ENCODE measurements around the gene ASB9. TPM values are rescaled to one million over a fixed set of nuclear protein-coding genes. Genes with fewer than 3 reads are reported as not detected.

The ASB9 gene
- total and polyA plus RNA-seq, 8 donors: 1.5 to 41.7 (median 4.1) TPM

DNA sequence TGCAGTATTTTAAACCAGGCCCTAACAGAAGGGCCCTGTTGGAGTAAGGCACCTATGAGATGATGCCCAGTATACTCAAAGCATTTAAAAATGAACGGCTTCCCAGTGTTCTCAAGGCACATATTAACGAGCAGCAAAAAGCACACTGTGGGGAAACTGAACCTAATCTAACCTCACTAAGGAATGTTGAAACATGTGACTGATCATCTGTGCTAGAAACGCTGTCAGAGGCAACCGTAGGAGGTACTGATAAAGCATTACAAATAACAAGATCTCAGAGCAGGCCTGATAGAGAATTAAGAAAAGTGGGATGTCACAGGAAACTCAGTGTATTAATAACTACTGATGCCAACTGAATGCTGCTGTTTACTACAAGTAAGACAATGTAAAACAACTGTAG, 24.0 kb downstream of the ASB9 start:
- Histone ChIP-seq H3K9me3 (no peaks in the 10 kb centered on the region), H3K27me3 (no peaks in the 10 kb centered on the region), H3K36me3 (no peaks in the 10 kb centered on the region), H3K4me1 (no peaks in the 10 kb centered on the region), H3K4me3 (no peak overlapping the region), H3K27ac (no peak overlapping the region)
- intact Hi-C loops (cut with DNase I): no loop called here
- ATAC-seq (no peak), DNase-seq (no peak), FAIRE-seq (no peak)
- 41 to 46% methylated on average over 4 of the region's 4 CpGs for WGBS, 2 donors
- TF ChIP-seq, protein P1, sequence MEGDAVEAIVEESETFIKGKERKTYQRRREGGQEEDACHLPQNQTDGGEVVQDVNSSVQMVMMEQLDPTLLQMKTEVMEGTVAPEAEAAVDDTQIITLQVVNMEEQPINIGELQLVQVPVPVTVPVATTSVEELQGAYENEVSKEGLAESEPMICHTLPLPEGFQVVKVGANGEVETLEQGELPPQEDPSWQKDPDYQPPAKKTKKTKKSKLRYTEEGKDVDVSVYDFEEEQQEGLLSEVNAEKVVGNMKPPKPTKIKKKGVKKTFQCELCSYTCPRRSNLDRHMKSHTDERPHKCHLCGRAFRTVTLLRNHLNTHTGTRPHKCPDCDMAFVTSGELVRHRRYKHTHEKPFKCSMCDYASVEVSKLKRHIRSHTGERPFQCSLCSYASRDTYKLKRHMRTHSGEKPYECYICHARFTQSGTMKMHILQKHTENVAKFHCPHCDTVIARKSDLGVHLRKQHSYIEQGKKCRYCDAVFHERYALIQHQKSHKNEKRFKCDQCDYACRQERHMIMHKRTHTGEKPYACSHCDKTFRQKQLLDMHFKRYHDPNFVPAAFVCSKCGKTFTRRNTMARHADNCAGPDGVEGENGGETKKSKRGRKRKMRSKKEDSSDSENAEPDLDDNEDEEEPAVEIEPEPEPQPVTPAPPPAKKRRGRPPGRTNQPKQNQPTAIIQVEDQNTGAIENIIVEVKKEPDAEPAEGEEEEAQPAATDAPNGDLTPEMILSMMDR (IDR thresholded peaks at IDR 0.05): no peak

DNA sequence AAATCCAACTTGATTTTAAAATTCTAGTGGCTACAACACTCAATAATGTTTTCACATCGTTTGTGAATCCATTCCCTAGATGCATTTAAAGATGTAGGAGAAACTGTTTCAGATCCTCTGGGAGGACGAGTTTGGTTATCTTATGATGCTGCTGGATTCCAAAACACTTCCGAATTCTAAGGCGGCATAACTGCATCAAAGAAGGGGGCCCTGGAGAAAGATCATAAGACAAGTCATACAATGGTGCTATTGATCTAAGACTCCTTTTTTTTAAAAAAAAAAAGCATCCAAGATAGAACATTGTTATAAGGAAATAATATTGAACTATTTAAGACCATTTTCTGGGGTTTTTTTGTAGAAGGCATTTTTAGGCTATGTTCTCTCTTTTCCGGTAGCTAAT, 25.5 kb downstream of the ASB9 start:
- H3K36me3 ChIP-seq: no peaks in the 10 kb centered on the region
- TF ChIP-seq, protein P1 (IDR thresholded peaks at IDR 0.05): no peak
- no peak overlapping the region for H3K27ac ChIP-seq
- no peaks in the 10 kb centered on the region for H3K9me3 ChIP-seq
- FAIRE-seq (no peak), ATAC-seq (no peak), DNase-seq (no peak)
- 62 to 76% methylated on average over 5 of the region's 5 CpGs for WGBS, 2 donors
- H3K4me1 ChIP-seq: no peaks in the 10 kb centered on the region
- no peak overlapping the region for H3K4me3 ChIP-seq
- H3K27me3 ChIP-seq: no peaks in the 10 kb centered on the region
- intact Hi-C loops (cut with DNase I): no loop called here

DNA sequence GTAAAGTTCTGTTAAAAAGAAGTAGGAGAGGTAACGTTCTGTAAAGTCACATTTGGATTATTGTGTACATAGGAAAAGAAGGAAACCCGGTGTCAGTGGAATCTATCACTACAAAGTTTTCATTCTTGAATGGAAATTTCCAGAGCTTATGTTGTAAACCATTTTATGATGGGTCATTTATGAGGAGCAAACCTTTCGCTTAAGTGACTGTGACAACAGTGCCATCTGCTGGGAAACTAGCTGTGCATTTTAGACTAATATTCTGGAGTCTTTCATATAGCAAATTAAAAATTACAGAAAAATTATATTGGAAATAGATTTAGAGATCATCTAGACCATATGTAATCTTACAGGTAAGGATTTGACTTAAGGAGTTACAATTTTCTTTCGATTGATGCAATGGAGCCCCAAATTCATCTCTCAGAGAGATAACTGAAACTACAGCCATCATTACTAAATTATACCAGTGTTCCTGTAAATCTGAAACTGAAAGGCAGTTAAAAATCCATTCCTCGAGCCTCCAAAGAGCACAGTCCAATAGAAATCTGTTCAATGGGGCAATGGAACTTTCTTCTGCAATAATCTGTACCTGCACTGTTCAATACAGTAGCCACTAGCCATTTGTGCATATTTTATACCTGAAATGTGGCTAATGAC, 26.9 kb downstream of the ASB9 start:
- no peak overlapping the region for H3K4me3 ChIP-seq
- H3K4me1 ChIP-seq: no peaks in the 10 kb centered on the region
- DNase-seq (peak in 1 of 6 donors; percentile 21), FAIRE-seq (peak; percentile 97), ATAC-seq (peak in 3 of 4 donors; percentile 57 to 67 (median 61))
- intact Hi-C loops (cut with DNase I): no loop called here
- TF ChIP-seq, protein P1 (IDR thresholded peaks at IDR 0.05): peak in 3 of 4 donors; percentile 18 to 27 (median 26)
- H3K9me3 ChIP-seq: no peaks in the 10 kb centered on the region
- H3K27ac ChIP-seq: no peak overlapping the region
- WGBS, 2 donors: 12 to 14% methylated on average over 5 of the region's 5 CpGs
- H3K36me3 ChIP-seq: no peaks in the 10 kb centered on the region
- H3K27me3 ChIP-seq: no peaks in the 10 kb centered on the region

DNA sequence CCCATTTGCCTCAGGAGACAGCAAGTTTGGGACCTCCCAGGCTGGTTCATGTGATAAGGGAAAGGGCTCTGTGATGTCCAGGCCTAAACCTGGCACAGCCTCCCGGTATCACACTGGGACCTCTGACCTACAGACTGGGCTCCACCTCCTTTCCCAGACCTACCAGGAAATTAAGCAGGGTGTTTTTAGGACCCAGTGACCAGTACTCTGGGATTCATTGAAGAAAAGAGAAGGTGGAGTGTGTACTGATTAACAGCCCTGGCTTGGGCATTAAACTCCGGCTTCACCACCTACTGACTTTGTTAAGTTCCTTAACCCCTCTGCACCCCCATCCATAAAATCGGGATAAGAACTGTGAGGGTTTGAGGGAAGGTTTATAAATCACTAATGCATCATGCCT, 28.6 kb downstream of the ASB9 start:
- DNase-seq (no peak), FAIRE-seq (no peak), ATAC-seq (peak in 2 of 4 donors; percentile 18 to 28)
- no peaks in the 10 kb centered on the region for H3K9me3 ChIP-seq
- H3K27ac ChIP-seq: no peak overlapping the region
- WGBS, 2 donors: 13 to 24% methylated on average over 3 of the region's 3 CpGs
- H3K4me1 ChIP-seq: no peaks in the 10 kb centered on the region
- TF ChIP-seq, protein P1 (IDR thresholded peaks at IDR 0.05): no peak
- H3K27me3 ChIP-seq: no peaks in the 10 kb centered on the region
- H3K36me3 ChIP-seq: no peaks in the 10 kb centered on the region
- intact Hi-C loops (cut with DNase I): no loop called here
- no peak overlapping the region for H3K4me3 ChIP-seq

DNA sequence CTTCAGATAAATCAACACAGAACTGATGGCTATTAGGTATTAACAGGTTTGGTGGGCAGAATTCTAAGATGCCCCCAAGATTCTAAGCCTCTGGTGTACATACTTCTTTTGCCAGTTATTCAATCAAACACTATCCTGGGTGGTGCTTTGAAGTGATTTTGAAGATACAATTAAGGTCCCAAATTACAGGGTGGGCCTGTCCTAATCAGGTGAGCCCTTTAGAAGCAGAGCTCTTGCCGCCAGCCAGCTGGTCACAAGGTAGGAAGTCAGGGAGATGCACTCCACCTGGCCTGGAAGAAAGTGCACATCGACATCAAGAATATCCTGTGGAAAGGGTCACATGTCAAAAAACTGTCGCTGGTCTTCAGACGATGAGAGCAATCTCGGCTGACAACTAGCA, 29.5 kb downstream of the ASB9 start:
- Histone ChIP-seq H3K36me3 (no peaks in the 10 kb centered on the region), H3K4me3 (no peak overlapping the region), H3K9me3 (no peaks in the 10 kb centered on the region), H3K27me3 (peaks cover 0 to 4% (median 0%) of the 10 kb centered on the region in 4 donors), H3K27ac (no peak overlapping the region), H3K4me1 (no peaks in the 10 kb centered on the region)
- FAIRE-seq (no peak), ATAC-seq (no peak), DNase-seq (no peak)
- WGBS, 2 donors: 82 to 95% methylated on average over 5 of the region's 5 CpGs
- intact Hi-C loops (cut with DNase I): no loop called here
- TF ChIP-seq, protein P1 (IDR thresholded peaks at IDR 0.05): no peak

Data from pancreas (tissue), 10 donors.